B cell (primary cell): ENCODE measurements around the gene HIPK4. TPM values are rescaled to one million over a fixed set of nuclear protein-coding genes. Genes with fewer than 3 reads are reported as not detected.

Experiments
- ATAC-seq: fragments of 200-7000 bp; cut with Tn5 transposase; one replicate; pipeline ENCODE4 v1.10.0; 2021; ENCODE audit warnings: low read depth, mild to moderate bottlenecking, moderate number of reproducible peaks, moderate library complexity
- CTCF ChIA-PET: fragments of 350-600 bp; sonication (Branson Sonifier 250); formaldehyde crosslinking; loops from one replicate; lab custom pipeline; 2021; ENCODE audit warnings: antibody characterized with exemption, inconsistent platforms; lab: Charles Lee
- POLR2A ChIA-PET: fragments of 350-600 bp; sonication (Branson Sonifier 250); formaldehyde crosslinking; loops from one replicate; lab custom pipeline; 2021; ENCODE audit warnings: antibody characterized with exemption; lab: Charles Lee
- DNase-seq: peaks from one replicate; pipeline ENCODE4 v3.0.0; 2013
- H2AFZ ChIP-seq: 2 replicates; pipeline ENCODE4 v1.6.1; 2012; ENCODE audit warnings: mild to moderate bottlenecking, low read depth, low read length; ENCODE audit not compliant: insufficient read depth, poor library complexity, severe bottlenecking
- H3K27ac ChIP-seq, 2 donors: 1 replicate in 1 of 2; 2 replicates in 1 of 2; pipeline ENCODE4 v1.5.1; 2012 to 2013; ENCODE audit warnings: low read length in 2 of 2, mild to moderate bottlenecking in 2 of 2, moderate library complexity in 1 of 2
- H3K27me3 ChIP-seq, 4 experiments: fragments of 200-600 bp in 1 of 4; sonication (generic) in 1 of 4; replicated peaks in 1 of 4; 1 replicate in 2 of 4; 2 replicates in 2 of 4; pipeline versions ENCODE4 v1.6.1 to v1.7.0; 2013 to 2016; ENCODE audit warnings: low read length in 3 of 4, mild to moderate bottlenecking in 2 of 4, mixed read lengths in 1 of 4, moderate library complexity in 1 of 4; ENCODE audit not compliant: insufficient read depth in 4 of 4, control insufficient read depth in 3 of 4; ENCODE audit errors: control extremely low read depth in 1 of 4
- H3K36me3 ChIP-seq, 2 experiments: replicated peaks in 1 of 2; 1 replicate in 1 of 2; 2 replicates in 1 of 2; pipeline versions ENCODE4 v1.6.1 to v1.7.1; 2013; ENCODE audit warnings: low read length in 1 of 2; ENCODE audit not compliant: insufficient read depth in 2 of 2, control insufficient read depth in 1 of 2; ENCODE audit errors: control extremely low read depth in 1 of 2, extremely low read depth in 1 of 2
- H3K4me1 ChIP-seq, 2 donors: fragments of 200-600 bp in 1 of 2; sonication (generic) in 1 of 2; 1 replicate in 1 of 2; 2 replicates in 1 of 2; pipeline versions ENCODE4 v1.5.1 to v1.6.1; 2013 to 2017; ENCODE audit warnings: low read length in 2 of 2; ENCODE audit not compliant: control insufficient read depth in 2 of 2, insufficient read depth in 2 of 2
- H3K4me2 ChIP-seq: replicated peaks from 2 replicates; pipeline ENCODE3; 2012; ENCODE audit warnings: mild to moderate bottlenecking, low read depth, low read length; ENCODE audit not compliant: poor library complexity, severe bottlenecking
- H3K4me3 ChIP-seq, 5 experiments: fragments of 200-600 bp in 1 of 5; sonication (generic) in 1 of 5; 1 replicate in 3 of 5; 2 replicates in 2 of 5; pipeline versions ENCODE4 v1.5.1 to v1.7.0; 2011 to 2016; ENCODE audit warnings: low read length in 4 of 5, mild to moderate bottlenecking in 4 of 5, low read depth in 2 of 5, control low read depth in 1 of 5, moderate library complexity in 1 of 5; ENCODE audit not compliant: insufficient read depth in 1 of 5; ENCODE audit errors: control extremely low read depth in 1 of 5, extremely low read depth in 1 of 5
- H3K79me2 ChIP-seq: fragments of 200-600 bp; sonication (generic); one replicate; pipeline ENCODE4 v1.6.0; 2016; ENCODE audit warnings: low read length; ENCODE audit not compliant: control insufficient read depth, insufficient read depth
- H3K9ac ChIP-seq: fragments of 200-600 bp; sonication (generic); 2 replicates; pipeline ENCODE4 v1.6.1; 2017; ENCODE audit warnings: mild to moderate bottlenecking, low read length, moderate library complexity
- H3K9me3 ChIP-seq, 3 donors: one replicate each; pipeline versions ENCODE4 v1.6.1 to v1.7.1; 2013; ENCODE audit warnings: low read length in 2 of 3; ENCODE audit not compliant: control insufficient read depth in 2 of 3, insufficient read depth in 1 of 3; ENCODE audit errors: control extremely low read depth in 1 of 3
- H4K20me1 ChIP-seq: 2 replicates; pipeline ENCODE4 v1.6.0; 2012; ENCODE audit warnings: mild to moderate bottlenecking, low read length; ENCODE audit not compliant: insufficient read depth, control insufficient read depth, poor library complexity, severe bottlenecking
- H3K27ac Mint-ChIP-seq: one replicate; pipeline ENCODE4 v1.8.0; 2021; ENCODE audit warnings: mixed read lengths
- H3K27me3 Mint-ChIP-seq: one replicate; pipeline ENCODE4 v1.8.0; 2021; ENCODE audit warnings: mixed read lengths
- H3K4me1 Mint-ChIP-seq: one replicate; pipeline ENCODE4 v1.8.0; 2021; ENCODE audit warnings: mixed read lengths
- H3K4me3 Mint-ChIP-seq: one replicate; pipeline ENCODE4 v1.8.0; 2021; ENCODE audit warnings: mixed read lengths
- H3K9me3 Mint-ChIP-seq: one replicate; pipeline ENCODE4 v1.8.0; 2022; ENCODE audit warnings: mixed read lengths; ENCODE audit not compliant: insufficient read depth
- CTCF ChIP-seq: fragments of 200-600 bp; IDR thresholded peaks from one replicate; pipeline ENCODE4 v1.8.0; 2022; ENCODE audit warnings: antibody characterized with exemption, mild to moderate bottlenecking
- EZH2 ChIP-seq: IDR thresholded peaks from 2 replicates; pipeline ENCODE4 v1.6.1; 2012; ENCODE audit warnings: borderline replicate concordance, low read depth, mild to moderate bottlenecking, moderate library complexity, low read length; ENCODE audit not compliant: insufficient read depth, poor library complexity, severe bottlenecking
- WGBS: methylation state at CpG from one replicate; pipeline ENCODE4 v1.1.5; 2013; ENCODE audit warnings: missing lambda C conversion rate; ENCODE audit not compliant: insufficient coverage; 5-methylcytosine and 5-hydroxymethylcytosine counted together
- intact Hi-C: fragments of 100-400 bp; cut with micrococcal nuclease; formaldehyde crosslinking; loops from one replicate; pipeline ENCODE4 v1.10.0; 2022
- polyA plus RNA-seq: library from polyadenylated mRNA; depleted of rRNA; stranded (reverse); fragments of >200 nt; gene quantifications from 2 replicates; pipeline ENCODE4 v1.2.3, GENCODE V29; 2012
- total RNA-seq, 2 donors: library from RNA; stranded (reverse); fragments of 120-200 nt in 1 of 2; gene quantifications; 1 replicate in 1 of 2; 2 replicates in 1 of 2; pipeline versions ENCODE4 v1.2.3 to v1.2.4, GENCODE V29; 2013 to 2022

The HIPK4 gene
- total and polyA plus RNA-seq, 2 donors (not counting 1 experiment from before 2014, with no cell fraction given), result 0.04 to 0.20 TPM

- H3K36me3 ChIP-seq, result peaks cover 0 to 3% of the 10 kb centered on the region in 2 experiments
- no peak overlapping the region for H3K4me3 ChIP-seq
- intact Hi-C loops, result no loop called here
- peaks cover 34% of the 10 kb centered on the region for H3K79me2 ChIP-seq
- no peak overlapping the region for H3K4me3 Mint-ChIP-seq
- no peak overlapping the region for H3K27ac ChIP-seq
- no peaks in the 10 kb centered on the region for H3K27me3 ChIP-seq
- no peaks in the 10 kb centered on the region for H3K27me3 Mint-ChIP-seq
- no peak overlapping the region for H3K9ac ChIP-seq
- no peak for DNase-seq
- WGBS, result 53% methylated on average over 5 of the region's 7 CpGs
- ChIA-PET POLR2A (no interaction called here), CTCF (interaction anchor here (0.7 kb wide), 1 partner anchor 39 kb away, joined by 3 read pairs; no protein-coding TSS in a partner anchor)
- TF ChIP-seq EZH2 (no peak), CTCF (no peak)
- peaks cover 7% of the 10 kb centered on the region for H4K20me1 ChIP-seq
- H3K9me3 Mint-ChIP-seq, result no peaks in the 10 kb centered on the region
- H3K9me3 ChIP-seq, result no peaks in the 10 kb centered on the region
- H3K4me1 ChIP-seq, result peaks cover 12 to 17% of the 10 kb centered on the region in 2 donors
- no peak for ATAC-seq
- no peak overlapping the region for H2AFZ ChIP-seq
- H3K4me2 ChIP-seq, result no peak overlapping the region
- peaks cover 24% of the 10 kb centered on the region for H3K4me1 Mint-ChIP-seq
- H3K27ac Mint-ChIP-seq, result no peak overlapping the region
Measured at GRCh38 chr19:40344422-40344821, 45.6 kb downstream of the HIPK4 start.

- POLR2A ChIA-PET, result no interaction called here
- H3K4me1 ChIP-seq, result peaks cover 5 to 7% of the 10 kb centered on the region in 2 donors
- Mint-ChIP-seq H3K27me3 (no peaks in the 10 kb centered on the region), H3K27ac (no peak overlapping the region), H3K4me3 (no peak overlapping the region), H3K4me1 (peaks cover 12% of the 10 kb centered on the region), H3K9me3 (no peaks in the 10 kb centered on the region)
- intact Hi-C loops, result no loop called here
- DNase-seq (no peak), ATAC-seq (no peak)
- no peaks in the 10 kb centered on the region for H3K9me3 ChIP-seq
- H3K9ac ChIP-seq, result no peak overlapping the region
- WGBS, result 92% methylated on average over 6 of the region's 11 CpGs
- H3K4me2 ChIP-seq, result no peak overlapping the region
- no peak overlapping the region for H2AFZ ChIP-seq
- H3K27me3 ChIP-seq, result no peaks in the 10 kb centered on the region
- TF ChIP-seq CTCF (no peak), EZH2 (no peak)
- no peak overlapping the region for H3K4me3 ChIP-seq
- CTCF ChIA-PET, result no interaction called here
- H3K27ac ChIP-seq, result no peak overlapping the region
- H4K20me1 ChIP-seq, result peaks cover 7% of the 10 kb centered on the region
- peaks cover 0 to 5% of the 10 kb centered on the region in 2 experiments for H3K36me3 ChIP-seq
- peaks cover 40% of the 10 kb centered on the region for H3K79me2 ChIP-seq
Measured at GRCh38 chr19:40342644-40343311, 47.2 kb downstream of the HIPK4 start.
